HEK293T (cell line): ENCODE measurements around the gene PRLH.

Source experiments
- CTCF ChIA-PET: fragments of 350-600 bp; formaldehyde crosslinking; extraction: SDS; loops from one replicate; lab custom pipeline; 2021; ENCODE audit warnings: antibody characterized with exemption, inconsistent platforms; lab: Yijun Ruan, JAX
- POLR2A ChIA-PET: fragments of 350-600 bp; formaldehyde crosslinking; extraction: SDS; loops from one replicate; lab custom pipeline; 2020; ENCODE audit warnings: antibody characterized with exemption, inconsistent platforms; lab: Yijun Ruan, JAX
- DNase-seq: peaks from one replicate; pipeline ENCODE4 v3.0.0; 2012; ENCODE audit warnings: mixed read lengths; ENCODE audit errors: extremely low spot score
- ARNT ChIP-seq: fragments of 450-650 bp; IDR thresholded peaks from 2 replicates; pipeline ENCODE4 v1.6.1; 2017; ENCODE audit warnings: mild to moderate bottlenecking
- BHLHE40 ChIP-seq: fragments of 450-650 bp; IDR thresholded peaks from 2 replicates; pipeline ENCODE4 v1.6.1; 2016; ENCODE audit warnings: mild to moderate bottlenecking, moderate library complexity, borderline replicate concordance
- CTBP1 ChIP-seq: fragments of 450-650 bp; IDR thresholded peaks from 2 replicates; pipeline ENCODE4 v1.6.1; 2016; ENCODE audit warnings: borderline replicate concordance
- ELF4 ChIP-seq: fragments of 450-650 bp; IDR thresholded peaks from 2 replicates; pipeline ENCODE4 v1.6.1; 2017; ENCODE audit warnings: antibody characterized with exemption
- FOXA1 ChIP-seq: fragments of 450-650 bp; IDR thresholded peaks from 2 replicates; pipeline ENCODE4 v1.6.1; 2016; ENCODE audit warnings: mild to moderate bottlenecking
- FOXK2 ChIP-seq: fragments of 450-650 bp; IDR thresholded peaks from 2 replicates; pipeline ENCODE4 v1.6.1; 2016; ENCODE audit warnings: mild to moderate bottlenecking
- FOXM1 ChIP-seq: fragments of 450-650 bp; IDR thresholded peaks from 2 replicates; pipeline ENCODE4 v1.6.1; 2017; ENCODE audit warnings: mild to moderate bottlenecking, borderline replicate concordance
- HDGF ChIP-seq: fragments of 450-650 bp; IDR thresholded peaks from 2 replicates; pipeline ENCODE4 v1.6.1; 2017; ENCODE audit warnings: antibody characterized with exemption, borderline replicate concordance
- L3MBTL2 ChIP-seq: fragments of 450-650 bp; conservative IDR thresholded peaks from 2 replicates; pipeline ENCODE4 v1.6.1; 2016; ENCODE audit warnings: mild to moderate bottlenecking
- LEF1 ChIP-seq: fragments of 450-650 bp; IDR thresholded peaks from 2 replicates; pipeline ENCODE4 v1.6.1; 2017; ENCODE audit warnings: mild to moderate bottlenecking, borderline replicate concordance
- NFRKB ChIP-seq: fragments of 450-650 bp; IDR thresholded peaks from 2 replicates; pipeline ENCODE4 v1.6.1; 2016; ENCODE audit warnings: mild to moderate bottlenecking, moderate library complexity
- SP1 ChIP-seq: fragments of 450-650 bp; IDR thresholded peaks from 2 replicates; pipeline ENCODE4 v1.6.1; 2017
- SUZ12 ChIP-seq: fragments of 450-650 bp; IDR thresholded peaks from 2 replicates; pipeline ENCODE4 v1.6.1; 2016; ENCODE audit warnings: mild to moderate bottlenecking
- TARDBP ChIP-seq: fragments of 450-650 bp; IDR thresholded peaks from 2 replicates; pipeline ENCODE4 v1.6.1; 2016
- ZNF384 ChIP-seq: fragments of 450-650 bp; IDR thresholded peaks from 2 replicates; pipeline ENCODE4 v1.6.1; 2016
- TF ChIP-seq, protein P1 (sequence below): fragments of 450-650 bp; IDR thresholded peaks from 2 replicates; pipeline ENCODE4 v1.6.1; 2016

Gene PRLH

DNA sequence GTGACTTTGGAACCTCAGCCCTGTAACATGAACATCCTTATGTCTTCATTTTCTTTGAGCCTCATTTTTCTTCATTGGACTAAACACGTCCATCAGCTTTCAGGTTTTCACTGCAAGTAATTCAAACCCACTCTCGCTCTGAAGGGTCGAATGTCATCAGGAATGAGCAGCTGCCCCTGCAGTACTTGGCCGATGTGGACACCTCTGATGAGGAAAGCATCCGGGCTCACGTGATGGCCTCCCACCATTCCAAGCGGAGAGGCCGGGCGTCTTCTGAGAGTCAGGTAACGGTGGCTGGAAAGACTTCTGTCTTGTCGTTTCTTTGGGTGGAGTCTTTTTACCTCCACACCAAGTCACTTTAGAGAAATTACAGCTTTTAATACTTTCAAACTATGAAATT lies 39.1 kb upstream of the PRLH start:
- POLR2A ChIA-PET: no interaction called here
- DNase-seq: no peak
- TF ChIP-seq LEF1: no peak
- no peak for TF ChIP-seq BHLHE40
- no peak for TF ChIP-seq FOXK2
- no peak for TF ChIP-seq HDGF
- TF ChIP-seq ELF4: no peak
- TF ChIP-seq NFRKB: no peak
- no peak for TF ChIP-seq ARNT
- no peak for TF ChIP-seq TARDBP
- TF ChIP-seq, protein P1, sequence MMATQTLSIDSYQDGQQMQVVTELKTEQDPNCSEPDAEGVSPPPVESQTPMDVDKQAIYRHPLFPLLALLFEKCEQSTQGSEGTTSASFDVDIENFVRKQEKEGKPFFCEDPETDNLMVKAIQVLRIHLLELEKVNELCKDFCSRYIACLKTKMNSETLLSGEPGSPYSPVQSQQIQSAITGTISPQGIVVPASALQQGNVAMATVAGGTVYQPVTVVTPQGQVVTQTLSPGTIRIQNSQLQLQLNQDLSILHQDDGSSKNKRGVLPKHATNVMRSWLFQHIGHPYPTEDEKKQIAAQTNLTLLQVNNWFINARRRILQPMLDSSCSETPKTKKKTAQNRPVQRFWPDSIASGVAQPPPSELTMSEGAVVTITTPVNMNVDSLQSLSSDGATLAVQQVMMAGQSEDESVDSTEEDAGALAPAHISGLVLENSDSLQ: no peak
- no peak for TF ChIP-seq CTBP1
- CTCF ChIA-PET: no interaction called here

DNA sequence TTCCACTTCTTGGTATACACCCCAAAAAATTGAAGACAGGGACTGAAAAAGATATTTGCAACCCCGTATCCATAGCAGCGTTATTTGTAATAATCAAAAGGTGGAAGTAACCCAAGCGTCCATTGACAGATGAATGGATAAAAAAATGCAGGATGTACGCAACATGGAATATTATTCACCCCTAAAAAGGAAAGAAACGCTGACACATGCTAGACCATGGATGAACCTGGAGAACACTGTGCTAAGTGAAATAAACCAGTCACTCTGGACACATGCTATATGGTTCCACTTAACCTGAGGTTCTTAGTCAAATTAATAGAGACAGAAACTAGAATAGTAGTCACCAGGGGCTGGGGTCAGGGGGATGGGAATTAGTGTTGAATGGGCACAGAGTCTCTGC lies 38.6 kb upstream of the PRLH start:
- no peak for DNase-seq
- ChIA-PET CTCF (no interaction called here), POLR2A (no interaction called here)
- TF ChIP-seq NFRKB: no peak
- no peak for TF ChIP-seq SP1
- no peak for TF ChIP-seq BHLHE40
- no peak for TF ChIP-seq ELF4

DNA sequence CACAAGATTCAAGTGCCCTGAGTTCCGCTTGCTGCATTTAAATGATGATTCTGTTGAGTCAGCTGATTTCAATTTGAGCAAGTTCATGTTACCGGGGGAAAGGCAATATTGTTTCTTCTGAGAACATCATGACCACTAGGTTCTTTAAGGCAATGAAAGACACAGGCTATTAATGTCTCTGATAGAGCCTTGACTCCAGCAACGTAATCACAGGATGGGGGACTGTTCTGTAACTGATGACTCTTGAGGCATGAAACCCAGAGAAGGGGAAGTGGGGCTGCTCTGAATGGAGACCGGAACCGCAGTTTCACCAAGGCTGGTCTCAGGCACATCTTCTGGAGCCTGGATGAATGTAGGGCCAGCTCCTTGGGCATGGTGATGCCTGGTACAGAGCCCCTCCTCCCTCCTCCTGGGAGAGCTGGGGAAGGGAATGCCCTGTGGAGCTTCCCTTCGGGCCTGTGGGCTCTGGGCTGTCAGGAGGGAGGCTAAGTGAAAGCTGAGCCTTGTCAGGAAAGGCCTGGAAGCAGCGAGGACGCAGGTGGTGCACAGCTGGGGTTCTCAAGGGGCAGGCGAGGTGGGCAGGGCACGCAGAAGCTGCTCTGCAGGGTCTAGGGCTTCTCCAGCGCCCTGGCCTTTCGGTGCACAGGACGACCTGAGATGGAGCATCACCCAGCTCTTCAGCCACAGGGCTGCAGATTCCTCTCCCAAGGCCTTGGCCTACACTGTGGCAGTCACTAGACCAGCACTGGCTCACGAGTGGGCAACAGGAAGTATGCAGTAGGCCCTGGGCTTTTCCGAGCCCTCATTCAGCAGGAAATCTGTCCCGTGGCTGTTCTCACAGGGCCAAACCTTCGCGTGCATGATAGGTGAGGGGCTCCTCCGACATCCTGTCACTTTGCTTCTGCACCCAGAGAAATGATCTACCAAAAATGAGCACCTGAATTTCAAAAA lies 36.6 kb upstream of the PRLH start:
- DNase-seq: no peak
- ChIA-PET CTCF (interaction anchor here (1.4 kb wide), 1 partner anchor 42 kb away, joined by 3 read pairs; no protein-coding TSS in a partner anchor), POLR2A (no interaction called here)
- TF ChIP-seq CTBP1 (no peak), NFRKB (no peak), FOXM1 (no peak), FOXK2 (no peak), SP1 (no peak), ELF4 (no peak), LEF1 (no peak), HDGF (no peak), ARNT (no peak), FOXA1 (no peak), TARDBP (no peak), BHLHE40 (no peak), ZNF384 (no peak), SUZ12 (no peak), L3MBTL2 (no peak)
- TF ChIP-seq, protein P1: no peak

DNA sequence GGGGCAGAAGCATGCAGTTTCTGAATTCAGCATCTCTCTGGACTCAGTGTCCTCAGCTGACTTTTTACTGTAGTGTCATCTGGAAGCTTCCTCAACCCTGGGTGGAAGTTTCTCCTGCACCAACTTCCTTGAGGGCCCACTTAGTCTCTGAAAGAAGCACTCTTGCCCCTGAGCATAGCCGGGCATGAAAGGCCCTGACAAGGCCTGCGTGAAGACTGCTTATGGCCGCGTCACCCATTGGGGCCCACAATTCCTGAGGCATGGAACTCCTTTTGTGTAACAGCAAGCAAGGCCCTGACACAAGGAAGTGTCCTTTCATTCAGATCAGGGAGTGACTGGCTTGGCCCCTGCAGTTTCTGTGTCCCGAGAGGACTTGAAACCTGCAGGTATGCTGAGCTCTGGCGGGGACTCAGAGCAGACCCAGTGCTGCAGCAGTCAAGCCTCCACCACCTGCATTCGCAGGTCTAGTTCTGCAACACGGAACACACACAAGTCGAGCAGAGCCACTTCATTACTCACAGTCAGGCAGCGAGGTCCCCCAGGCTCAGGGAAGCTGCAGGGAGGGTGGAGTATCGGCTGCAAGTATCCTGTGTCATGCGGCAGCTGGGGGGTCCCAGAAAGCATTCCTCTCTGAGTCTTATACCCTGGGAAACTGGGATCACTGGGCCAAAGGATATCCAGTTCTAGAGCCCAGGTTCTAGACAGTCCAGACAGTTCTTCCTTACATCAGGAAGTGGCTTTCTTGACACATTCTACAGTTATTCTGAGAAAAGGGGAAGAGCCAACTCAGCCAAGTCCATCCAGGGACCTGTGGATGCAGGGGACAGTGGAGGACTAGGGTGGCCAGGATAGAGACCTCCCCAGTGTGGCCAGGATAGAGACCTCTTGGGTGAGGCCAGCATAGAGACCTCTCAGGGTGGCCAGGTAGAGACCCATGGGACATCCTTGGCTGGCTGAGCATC lies 35.6 kb upstream of the PRLH start:
- no peak for TF ChIP-seq TARDBP
- TF ChIP-seq, protein P1: no peak
- TF ChIP-seq HDGF: no peak
- no peak for TF ChIP-seq SUZ12
- TF ChIP-seq CTBP1: no peak
- TF ChIP-seq ZNF384: no peak
- TF ChIP-seq FOXM1: no peak
- no peak for TF ChIP-seq L3MBTL2
- TF ChIP-seq BHLHE40: no peak
- no peak for TF ChIP-seq SP1
- no peak for TF ChIP-seq ARNT
- no peak for TF ChIP-seq FOXK2
- no peak for TF ChIP-seq LEF1
- CTCF ChIA-PET: no interaction called here
- DNase-seq: no peak
- POLR2A ChIA-PET: no interaction called here

DNA sequence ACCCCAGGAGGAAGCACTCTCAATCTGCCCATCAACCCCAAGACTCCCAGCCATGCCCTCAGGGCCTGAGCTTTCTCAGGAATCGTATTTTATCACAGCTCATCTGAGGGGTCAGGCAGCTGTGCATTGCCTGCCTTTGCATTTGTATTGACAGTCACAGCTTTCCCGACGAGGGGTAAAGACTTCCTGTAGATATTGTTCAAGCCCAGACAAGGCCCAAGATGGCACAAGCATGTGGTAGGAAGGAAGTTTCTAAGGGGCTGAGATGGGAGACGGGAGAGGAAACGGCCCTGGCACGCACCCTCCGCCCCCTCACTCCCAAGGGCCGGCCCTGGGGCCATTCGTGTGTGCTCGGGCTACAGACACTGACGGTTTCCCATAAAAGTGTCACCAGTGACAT lies 34.2 kb upstream of the PRLH start:
- ChIA-PET CTCF (interaction anchor here (0.5 to 1.0 kb wide), 2 partner anchors 20 to 731 kb away, joined by 3 to 7 read pairs; no protein-coding TSS in a partner anchor), POLR2A (no interaction called here)
- no peak for DNase-seq
- no peak for TF ChIP-seq CTBP1
- TF ChIP-seq SP1: no peak
- TF ChIP-seq TARDBP: no peak
- TF ChIP-seq, protein P1: no peak
- TF ChIP-seq NFRKB: no peak
